B cell (primary cell): ENCODE data around the gene RAB2B. TPM values are rescaled to one million over a fixed set of nuclear protein-coding genes. Genes with fewer than 3 reads are reported as not detected.
A peak's percentile ranks its signal among the peaks of the same experiment; 100 is the strongest.

Experiments used
- ATAC-seq: fragments of 200-7000 bp; cut with Tn5 transposase; one replicate; pipeline ENCODE4 v1.10.0; 2021; ENCODE audit warnings: low read depth, mild to moderate bottlenecking, moderate number of reproducible peaks, moderate library complexity
- CTCF ChIA-PET: fragments of 350-600 bp; sonication (Branson Sonifier 250); formaldehyde crosslinking; loops from one replicate; lab custom pipeline; 2021; ENCODE audit warnings: antibody characterized with exemption, inconsistent platforms; lab: Charles Lee
- POLR2A ChIA-PET: fragments of 350-600 bp; sonication (Branson Sonifier 250); formaldehyde crosslinking; loops from one replicate; lab custom pipeline; 2021; ENCODE audit warnings: antibody characterized with exemption; lab: Charles Lee
- DNase-seq: peaks from one replicate; pipeline ENCODE4 v3.0.0; 2013
- H2AFZ ChIP-seq: 2 replicates; pipeline ENCODE4 v1.6.1; 2012; ENCODE audit warnings: mild to moderate bottlenecking, low read depth, low read length; ENCODE audit not compliant: insufficient read depth, poor library complexity, severe bottlenecking
- H3K27ac ChIP-seq, 2 donors: 1 replicate in 1 of 2; 2 replicates in 1 of 2; pipeline ENCODE4 v1.5.1; 2012 to 2013; ENCODE audit warnings: low read length in 2 of 2, mild to moderate bottlenecking in 2 of 2, moderate library complexity in 1 of 2
- H3K27me3 ChIP-seq, 4 experiments: fragments of 200-600 bp in 1 of 4; sonication (generic) in 1 of 4; replicated peaks in 1 of 4; 1 replicate in 2 of 4; 2 replicates in 2 of 4; pipeline versions ENCODE4 v1.6.1 to v1.7.0; 2013 to 2016; ENCODE audit warnings: low read length in 3 of 4, mild to moderate bottlenecking in 2 of 4, mixed read lengths in 1 of 4, moderate library complexity in 1 of 4; ENCODE audit not compliant: insufficient read depth in 4 of 4, control insufficient read depth in 3 of 4; ENCODE audit errors: control extremely low read depth in 1 of 4
- H3K36me3 ChIP-seq, 2 experiments: replicated peaks in 1 of 2; 1 replicate in 1 of 2; 2 replicates in 1 of 2; pipeline versions ENCODE4 v1.6.1 to v1.7.1; 2013; ENCODE audit warnings: low read length in 1 of 2; ENCODE audit not compliant: insufficient read depth in 2 of 2, control insufficient read depth in 1 of 2; ENCODE audit errors: control extremely low read depth in 1 of 2, extremely low read depth in 1 of 2
- H3K4me1 ChIP-seq, 2 donors: fragments of 200-600 bp in 1 of 2; sonication (generic) in 1 of 2; 1 replicate in 1 of 2; 2 replicates in 1 of 2; pipeline versions ENCODE4 v1.5.1 to v1.6.1; 2013 to 2017; ENCODE audit warnings: low read length in 2 of 2; ENCODE audit not compliant: control insufficient read depth in 2 of 2, insufficient read depth in 2 of 2
- H3K4me2 ChIP-seq: replicated peaks from 2 replicates; pipeline ENCODE3; 2012; ENCODE audit warnings: mild to moderate bottlenecking, low read depth, low read length; ENCODE audit not compliant: poor library complexity, severe bottlenecking
- H3K4me3 ChIP-seq, 5 experiments: fragments of 200-600 bp in 1 of 5; sonication (generic) in 1 of 5; 1 replicate in 3 of 5; 2 replicates in 2 of 5; pipeline versions ENCODE4 v1.5.1 to v1.7.0; 2011 to 2016; ENCODE audit warnings: low read length in 4 of 5, mild to moderate bottlenecking in 4 of 5, low read depth in 2 of 5, control low read depth in 1 of 5, moderate library complexity in 1 of 5; ENCODE audit not compliant: insufficient read depth in 1 of 5; ENCODE audit errors: control extremely low read depth in 1 of 5, extremely low read depth in 1 of 5
- H3K79me2 ChIP-seq: fragments of 200-600 bp; sonication (generic); one replicate; pipeline ENCODE4 v1.6.0; 2016; ENCODE audit warnings: low read length; ENCODE audit not compliant: control insufficient read depth, insufficient read depth
- H3K9ac ChIP-seq: fragments of 200-600 bp; sonication (generic); 2 replicates; pipeline ENCODE4 v1.6.1; 2017; ENCODE audit warnings: mild to moderate bottlenecking, low read length, moderate library complexity
- H3K9me3 ChIP-seq, 3 donors: one replicate each; pipeline versions ENCODE4 v1.6.1 to v1.7.1; 2013; ENCODE audit warnings: low read length in 2 of 3; ENCODE audit not compliant: control insufficient read depth in 2 of 3, insufficient read depth in 1 of 3; ENCODE audit errors: control extremely low read depth in 1 of 3
- H4K20me1 ChIP-seq: 2 replicates; pipeline ENCODE4 v1.6.0; 2012; ENCODE audit warnings: mild to moderate bottlenecking, low read length; ENCODE audit not compliant: insufficient read depth, control insufficient read depth, poor library complexity, severe bottlenecking
- H3K27ac Mint-ChIP-seq: one replicate; pipeline ENCODE4 v1.8.0; 2021; ENCODE audit warnings: mixed read lengths
- H3K27me3 Mint-ChIP-seq: one replicate; pipeline ENCODE4 v1.8.0; 2021; ENCODE audit warnings: mixed read lengths
- H3K4me1 Mint-ChIP-seq: one replicate; pipeline ENCODE4 v1.8.0; 2021; ENCODE audit warnings: mixed read lengths
- H3K4me3 Mint-ChIP-seq: one replicate; pipeline ENCODE4 v1.8.0; 2021; ENCODE audit warnings: mixed read lengths
- H3K9me3 Mint-ChIP-seq: one replicate; pipeline ENCODE4 v1.8.0; 2022; ENCODE audit warnings: mixed read lengths; ENCODE audit not compliant: insufficient read depth
- CTCF ChIP-seq: fragments of 200-600 bp; IDR thresholded peaks from one replicate; pipeline ENCODE4 v1.8.0; 2022; ENCODE audit warnings: antibody characterized with exemption, mild to moderate bottlenecking
- EZH2 ChIP-seq: IDR thresholded peaks from 2 replicates; pipeline ENCODE4 v1.6.1; 2012; ENCODE audit warnings: borderline replicate concordance, low read depth, mild to moderate bottlenecking, moderate library complexity, low read length; ENCODE audit not compliant: insufficient read depth, poor library complexity, severe bottlenecking
- WGBS: methylation state at CpG from one replicate; pipeline ENCODE4 v1.1.5; 2013; ENCODE audit warnings: missing lambda C conversion rate; ENCODE audit not compliant: insufficient coverage; 5-methylcytosine and 5-hydroxymethylcytosine counted together
- intact Hi-C: fragments of 100-400 bp; cut with micrococcal nuclease; formaldehyde crosslinking; loops from one replicate; pipeline ENCODE4 v1.10.0; 2022
- polyA plus RNA-seq: library from polyadenylated mRNA; depleted of rRNA; stranded (reverse); fragments of >200 nt; gene quantifications from 2 replicates; pipeline ENCODE4 v1.2.3, GENCODE V29; 2012
- total RNA-seq, 2 donors: library from RNA; stranded (reverse); fragments of 120-200 nt in 1 of 2; gene quantifications; 1 replicate in 1 of 2; 2 replicates in 1 of 2; pipeline versions ENCODE4 v1.2.3 to v1.2.4, GENCODE V29; 2013 to 2022

Gene RAB2B
- total and polyA plus RNA-seq, 2 donors (not counting 1 experiment from before 2014, with no cell fraction given): 13.3 to 46.5 TPM

DNA sequence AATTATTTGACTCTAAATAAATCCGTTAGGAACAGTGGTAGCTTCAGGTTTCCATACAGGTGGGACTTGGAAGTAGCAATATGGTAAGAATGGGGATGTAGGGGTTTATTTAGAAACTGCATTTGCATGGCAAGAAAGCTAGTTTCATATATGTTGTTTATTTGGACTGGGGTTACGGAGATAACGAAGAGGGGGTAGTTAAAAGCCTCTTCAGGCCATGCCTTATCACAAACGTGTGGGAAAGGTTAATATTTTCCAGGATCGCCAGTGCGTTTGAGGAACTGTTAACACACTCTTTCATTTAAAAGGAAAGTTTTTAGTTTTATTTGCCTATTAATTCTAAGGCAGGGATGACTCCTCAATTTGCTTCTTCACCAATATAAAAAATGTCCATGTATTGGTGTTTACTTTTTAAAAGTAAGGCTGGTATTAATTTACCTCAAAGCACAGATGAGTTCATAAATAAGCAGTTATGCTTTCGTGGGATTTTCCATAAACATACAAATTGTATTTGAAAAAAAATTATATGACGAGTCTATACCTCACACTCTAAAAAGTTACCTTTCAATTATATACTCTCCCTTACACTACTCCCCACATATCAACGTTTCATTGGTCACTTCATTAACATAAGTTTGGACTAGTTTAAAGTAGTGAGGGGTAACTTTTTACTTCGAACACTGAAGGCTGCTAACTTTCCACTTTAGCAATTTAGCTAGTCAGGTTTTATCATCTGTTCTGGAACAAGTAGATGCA lies 814 bp downstream of the RAB2B start:
- H4K20me1 ChIP-seq: no peaks in the 10 kb centered on the region
- no peaks in the 10 kb centered on the region for H3K27me3 ChIP-seq
- Mint-ChIP-seq H3K27ac (peak overlapping the region; percentile 94), H3K4me3 (peak overlapping the region; percentile 98), H3K9me3 (no peaks in the 10 kb centered on the region), H3K27me3 (no peaks in the 10 kb centered on the region), H3K4me1 (peaks cover 33% of the 10 kb centered on the region)
- H3K9ac ChIP-seq: peak overlapping the region; percentile 92
- H3K9me3 ChIP-seq: no peaks in the 10 kb centered on the region
- ChIA-PET CTCF (interaction anchor here (1.0 to 3.5 kb wide), 9 partner anchors 10 to 81 kb away, joined by 3 to 25 read pairs (median 7); partner anchors contain the start of genes CHD8 and METTL3), POLR2A (interaction anchor here (1.3 to 2.8 kb wide), 5 partner anchors 20 to 91 kb away, joined by 3 to 21 read pairs (median 8); partner anchors contain the start of genes CHD8, METTL3 and SALL2)
- peak overlapping the region; percentile 66 to 99 (median 81) for H3K4me3 ChIP-seq
- ATAC-seq (no peak), DNase-seq (no peak)
- H3K4me2 ChIP-seq: peak overlapping the region; percentile 96
- H2AFZ ChIP-seq: peak overlapping the region; percentile 93
- no CpG with 5 or more reads among the region's 10 CpGs for WGBS
- intact Hi-C loops: loop anchor here (2.0 kb wide), 1 partner anchor 81 kb away; no protein-coding TSS in a partner anchor
- H3K79me2 ChIP-seq: peaks cover 48% of the 10 kb centered on the region
- H3K4me1 ChIP-seq: peaks cover 15 to 21% of the 10 kb centered on the region in 2 donors
- TF ChIP-seq CTCF (no peak), EZH2 (no peak)
- peak overlapping the region; percentile 43 to 94 for H3K27ac ChIP-seq
- H3K36me3 ChIP-seq: peaks cover 0 to 3% of the 10 kb centered on the region in 2 experiments

GRCh38 chr14:21467616-21468015 lies 9.1 kb downstream of the RAB2B start:
- H3K27me3 ChIP-seq: no peaks in the 10 kb centered on the region
- no peak overlapping the region for H2AFZ ChIP-seq
- no peaks in the 10 kb centered on the region for H4K20me1 ChIP-seq
- Mint-ChIP-seq H3K27ac (no peak overlapping the region), H3K4me1 (peaks cover 2% of the 10 kb centered on the region), H3K4me3 (no peak overlapping the region), H3K27me3 (no peaks in the 10 kb centered on the region), H3K9me3 (no peaks in the 10 kb centered on the region)
- no CpG with 5 or more reads among the region's 1 CpG for WGBS
- DNase-seq (no peak), ATAC-seq (no peak)
- H3K9ac ChIP-seq: no peak overlapping the region
- intact Hi-C loops: no loop called here
- ChIA-PET POLR2A (no interaction called here), CTCF (no interaction called here)
- H3K4me3 ChIP-seq: no peak overlapping the region
- H3K79me2 ChIP-seq: peaks cover 9% of the 10 kb centered on the region
- TF ChIP-seq EZH2 (no peak), CTCF (no peak)
- H3K9me3 ChIP-seq: no peaks in the 10 kb centered on the region
- H3K27ac ChIP-seq: no peak overlapping the region
- H3K36me3 ChIP-seq: peaks cover 12 to 32% of the 10 kb centered on the region in 2 experiments
- no peaks in the 10 kb centered on the region for H3K4me1 ChIP-seq
- H3K4me2 ChIP-seq: no peak overlapping the region
